ACHN (cell line): ENCODE measurements around the gene JARID2.
"Not testable (repeated sequence)": the region's sequence is repeated elsewhere in the genome, so short reads cannot be mapped to it uniquely, and the experiment has no call there.

Source experiments
- DNase-seq: peaks from one replicate; pipeline ENCODE4 v3.0.0-alpha.2; 2015
- in situ Hi-C: cut with HindIII; loops from 2 replicates; pipeline ENCODE4 v1.10.0; 2017; ENCODE audit warnings: low sequenced_read_pairs, low pct_ligation_motif_present, low pct_unique_long_range_greater_than_20kb

The JARID2 gene

GRCh38 chr6:15538766-15539495 is 293.1 kb downstream of the JARID2 start:
- DNase-seq, result no peak
- in situ Hi-C loops, result no loop called here

GRCh38 chr6:15539722-15540270 is 293.9 kb downstream of the JARID2 start:
- in situ Hi-C loops, result no loop called here
- DNase-seq, result no peak

- in situ Hi-C loops, DNase-seq: not testable (repeated sequence)
Measured at GRCh38 chr6:15543332-15543917, 297.6 kb downstream of the JARID2 start.

- in situ Hi-C loops, result no loop called here
Measured at GRCh38 chr6:15544321-15544900, 298.5 kb downstream of the JARID2 start.

GRCh38 chr6:15546591-15546990 is 300.7 kb downstream of the JARID2 start:
- in situ Hi-C loops, result no loop called here
- peak; percentile 2 for DNase-seq

More at GRCh38 chr6:15544321-15544900, 298.5 kb downstream of the JARID2 start:
- DNase-seq, result no peak

GRCh38 chr6:15547400-15547799 is 301.5 kb downstream of the JARID2 start:
- in situ Hi-C loops, result no loop called here
- no peak for DNase-seq

GRCh38 chr6:15549371-15549770 is 303.5 kb downstream of the JARID2 start:
- DNase-seq, result no peak
- in situ Hi-C loops, result no loop called here

GRCh38 chr6:15550546-15551123 is 304.8 kb downstream of the JARID2 start:
- in situ Hi-C loops, result no loop called here
- DNase-seq, result no peak

- in situ Hi-C loops, result no loop called here
- DNase-seq, result no peak
Measured at GRCh38 chr6:15551262-15551661, 305.4 kb downstream of the JARID2 start.

- in situ Hi-C loops, result no loop called here
- DNase-seq, result no peak
Measured at GRCh38 chr6:15551798-15552197, 305.9 kb downstream of the JARID2 start.

GRCh38 chr6:15553031-15553430 is 307.2 kb downstream of the JARID2 start:
- DNase-seq, result no peak
- in situ Hi-C loops, result no loop called here

GRCh38 chr6:15553736-15554294 is 307.9 kb downstream of the JARID2 start:
- no peak for DNase-seq
- in situ Hi-C loops, result no loop called here

- in situ Hi-C loops, result no loop called here
- DNase-seq, result no peak
Measured at GRCh38 chr6:15554728-15555100, 308.8 kb downstream of the JARID2 start.

GRCh38 chr6:15555101-15556038 is 309.5 kb downstream of the JARID2 start:
- in situ Hi-C loops, result no loop called here
- DNase-seq, result no peak

GRCh38 chr6:15556711-15557110 is 310.8 kb downstream of the JARID2 start:
- DNase-seq, result no peak
- in situ Hi-C loops, result no loop called here

GRCh38 chr6:15557174-15557573 is 311.3 kb downstream of the JARID2 start:
- in situ Hi-C loops, result no loop called here
- DNase-seq, result no peak

- DNase-seq, result no peak
- in situ Hi-C loops, result no loop called here
Measured at GRCh38 chr6:15560713-15561112, 314.8 kb downstream of the JARID2 start.
